ENCODE results near the gene CFAP74. TPM values are rescaled to one million over a fixed set of nuclear protein-coding genes. Genes with fewer than 3 reads are reported as not detected.

The CFAP74 gene
- polyA plus RNA-seq, 1 donor from 2014 or later = 0.22 TPM

DNA sequence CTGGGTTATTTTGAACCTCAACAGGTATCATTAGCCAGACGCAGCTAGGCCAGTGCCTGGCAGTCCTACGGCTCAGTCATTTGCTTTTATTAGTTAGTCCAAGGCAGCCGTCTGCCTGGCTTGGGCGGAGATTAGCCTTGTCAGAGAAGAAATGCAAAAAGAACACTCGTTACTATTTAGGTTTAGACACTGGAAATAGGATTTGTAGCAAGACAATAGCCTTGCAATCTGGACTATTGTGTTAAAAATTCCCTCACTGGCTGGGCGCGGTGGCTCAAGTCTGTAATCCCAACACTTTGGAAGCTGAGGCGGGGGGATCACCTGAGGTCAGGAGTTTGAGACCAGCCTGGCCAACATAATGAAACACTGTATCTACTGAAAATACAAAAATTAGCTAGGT, 35.7 kb upstream of the CFAP74 start:
- no peaks in the 10 kb centered on the region for H3F3A ChIP-seq (ENCODE audit: insufficient read depth, low read length, poor library complexity, severe bottlenecking)
- H3K4me3 ChIP-seq (ENCODE audit: low read length) = no peak overlapping the region
- H3K79me2 ChIP-seq (replicated peaks; ENCODE audit: insufficient read depth, low read length) = no peaks in the 10 kb centered on the region
- H3K36me3 ChIP-seq (ENCODE audit: insufficient read depth, low read length) = no peaks in the 10 kb centered on the region
- H3K4me2 ChIP-seq (ENCODE audit: low read length) = no peak overlapping the region
- no peaks in the 10 kb centered on the region for H4K20me1 ChIP-seq (ENCODE audit: insufficient read depth)
- H3K9me2 ChIP-seq (ENCODE audit: insufficient read depth, low read length) = no peaks in the 10 kb centered on the region
- no peak overlapping the region for H3K27ac ChIP-seq (ENCODE audit: low read length)
- TF ChIP-seq TAF1 (IDR thresholded peaks at IDR 0.05; ENCODE audit: low read depth) (no peak), EP300 (conservative IDR thresholded peaks at IDR 0.05; ENCODE audit: poor library complexity, severe bottlenecking) (no peak), CTCF (IDR thresholded peaks at IDR 0.05; ENCODE audit: poor library complexity, severe bottlenecking) (no peak), POLR2AphosphoS5 (IDR thresholded peaks at IDR 0.05) (no peak), MXI1 (conservative IDR thresholded peaks at IDR 0.05; ENCODE audit: poor library complexity, severe bottlenecking) (no peak), SMC3 (conservative IDR thresholded peaks at IDR 0.05; ENCODE audit: poor library complexity) (no peak), RAD21 (conservative IDR thresholded peaks at IDR 0.05) (no peak), EZH2 (IDR thresholded peaks at IDR 0.05; ENCODE audit: borderline replicate concordance, insufficient read depth, low read length, poor library complexity, severe bottlenecking) (no peak)
- TF ChIP-seq, protein P1, sequence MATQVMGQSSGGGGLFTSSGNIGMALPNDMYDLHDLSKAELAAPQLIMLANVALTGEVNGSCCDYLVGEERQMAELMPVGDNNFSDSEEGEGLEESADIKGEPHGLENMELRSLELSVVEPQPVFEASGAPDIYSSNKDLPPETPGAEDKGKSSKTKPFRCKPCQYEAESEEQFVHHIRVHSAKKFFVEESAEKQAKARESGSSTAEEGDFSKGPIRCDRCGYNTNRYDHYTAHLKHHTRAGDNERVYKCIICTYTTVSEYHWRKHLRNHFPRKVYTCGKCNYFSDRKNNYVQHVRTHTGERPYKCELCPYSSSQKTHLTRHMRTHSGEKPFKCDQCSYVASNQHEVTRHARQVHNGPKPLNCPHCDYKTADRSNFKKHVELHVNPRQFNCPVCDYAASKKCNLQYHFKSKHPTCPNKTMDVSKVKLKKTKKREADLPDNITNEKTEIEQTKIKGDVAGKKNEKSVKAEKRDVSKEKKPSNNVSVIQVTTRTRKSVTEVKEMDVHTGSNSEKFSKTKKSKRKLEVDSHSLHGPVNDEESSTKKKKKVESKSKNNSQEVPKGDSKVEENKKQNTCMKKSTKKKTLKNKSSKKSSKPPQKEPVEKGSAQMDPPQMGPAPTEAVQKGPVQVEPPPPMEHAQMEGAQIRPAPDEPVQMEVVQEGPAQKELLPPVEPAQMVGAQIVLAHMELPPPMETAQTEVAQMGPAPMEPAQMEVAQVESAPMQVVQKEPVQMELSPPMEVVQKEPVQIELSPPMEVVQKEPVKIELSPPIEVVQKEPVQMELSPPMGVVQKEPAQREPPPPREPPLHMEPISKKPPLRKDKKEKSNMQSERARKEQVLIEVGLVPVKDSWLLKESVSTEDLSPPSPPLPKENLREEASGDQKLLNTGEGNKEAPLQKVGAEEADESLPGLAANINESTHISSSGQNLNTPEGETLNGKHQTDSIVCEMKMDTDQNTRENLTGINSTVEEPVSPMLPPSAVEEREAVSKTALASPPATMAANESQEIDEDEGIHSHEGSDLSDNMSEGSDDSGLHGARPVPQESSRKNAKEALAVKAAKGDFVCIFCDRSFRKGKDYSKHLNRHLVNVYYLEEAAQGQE (IDR thresholded peaks at IDR 0.05; ENCODE audit: borderline replicate concordance) = no peak
- no peaks in the 10 kb centered on the region for H3K9me3 ChIP-seq (ENCODE audit: low read length)
- no peaks in the 10 kb centered on the region for H3K27me3 ChIP-seq (ENCODE audit: insufficient read depth, low read depth, low read length)
- H2AFZ ChIP-seq (ENCODE audit: low read depth, low read length) = no peak overlapping the region
- H3K9ac ChIP-seq (ENCODE audit: low read length) = no peak overlapping the region

DNA sequence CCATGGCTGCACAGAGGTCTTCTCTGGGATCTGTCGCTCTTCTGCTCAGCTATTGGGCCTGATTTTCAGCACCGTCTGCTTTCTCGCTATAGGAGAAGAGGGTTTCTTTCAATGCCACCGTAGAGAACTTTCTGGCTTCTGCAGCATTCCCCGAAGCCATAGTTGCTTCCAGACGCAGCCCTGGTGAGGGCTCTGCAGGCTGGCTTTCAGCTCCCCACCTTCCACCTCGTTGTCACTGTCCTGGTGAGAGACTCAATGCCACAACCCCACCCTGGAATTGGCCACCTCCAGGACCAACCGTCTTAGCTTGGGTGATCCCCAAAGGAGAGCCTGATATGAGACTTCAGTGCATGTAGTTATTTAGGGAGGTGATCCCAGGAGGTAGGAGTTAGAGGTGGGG, 34.6 kb upstream of the CFAP74 start:
- H4K20me1 ChIP-seq (ENCODE audit: insufficient read depth) = no peaks in the 10 kb centered on the region
- H3K36me3 ChIP-seq (ENCODE audit: insufficient read depth, low read length) = no peaks in the 10 kb centered on the region
- H3K27me3 ChIP-seq (ENCODE audit: insufficient read depth, low read depth, low read length) = no peaks in the 10 kb centered on the region
- TF ChIP-seq, protein P1 (IDR thresholded peaks at IDR 0.05; ENCODE audit: borderline replicate concordance) = no peak
- TF ChIP-seq RAD21 (conservative IDR thresholded peaks at IDR 0.05) (no peak), MXI1 (conservative IDR thresholded peaks at IDR 0.05; ENCODE audit: poor library complexity, severe bottlenecking) (no peak), SMC3 (conservative IDR thresholded peaks at IDR 0.05; ENCODE audit: poor library complexity) (no peak), EZH2 (IDR thresholded peaks at IDR 0.05; ENCODE audit: borderline replicate concordance, insufficient read depth, low read length, poor library complexity, severe bottlenecking) (no peak)
- no peaks in the 10 kb centered on the region for H3K9me3 ChIP-seq (ENCODE audit: low read length)
- no peak overlapping the region for H3K9ac ChIP-seq (ENCODE audit: low read length)
- no peaks in the 10 kb centered on the region for H3K79me2 ChIP-seq (replicated peaks; ENCODE audit: insufficient read depth, low read length)
- no peak overlapping the region for H3K27ac ChIP-seq (ENCODE audit: low read length)
- H3K4me3 ChIP-seq (ENCODE audit: low read length) = no peak overlapping the region
- no peaks in the 10 kb centered on the region for H3K9me2 ChIP-seq (ENCODE audit: insufficient read depth, low read length)
- H3F3A ChIP-seq (ENCODE audit: insufficient read depth, low read length, poor library complexity, severe bottlenecking) = no peaks in the 10 kb centered on the region
- H2AFZ ChIP-seq (ENCODE audit: low read depth, low read length) = no peak overlapping the region
- no peak overlapping the region for H3K4me2 ChIP-seq (ENCODE audit: low read length)

Data from neural cell (in vitro differentiated cells).